Suprapubic skin (tissue), 4 donors: ENCODE results near the gene USP37. TPM values are rescaled to one million over a fixed set of nuclear protein-coding genes. Genes with fewer than 3 reads are reported as not detected.

Experiments
- DNase-seq, 2 donors: peaks; one replicate each; pipeline ENCODE4 v3.0.0-alpha.2; 2019; ENCODE audit warnings: low spot score in 2 of 2
- H3K27ac ChIP-seq: fragments of 200-600 bp; sonication (generic); one replicate; pipeline ENCODE4 v1.5.1; 2019
- H3K27me3 ChIP-seq: fragments of 200-600 bp; sonication (generic); one replicate; pipeline ENCODE4 v1.5.1; 2019
- H3K36me3 ChIP-seq: fragments of 200-600 bp; sonication (generic); one replicate; pipeline ENCODE4 v1.5.1; 2019
- H3K4me1 ChIP-seq: fragments of 200-600 bp; sonication (generic); one replicate; pipeline ENCODE4 v1.5.1; 2019
- H3K4me3 ChIP-seq: fragments of 200-600 bp; sonication (generic); one replicate; pipeline ENCODE4 v1.5.1; 2019; ENCODE audit warnings: mild to moderate bottlenecking
- H3K9me3 ChIP-seq: fragments of 200-600 bp; sonication (generic); one replicate; pipeline ENCODE4 v1.5.1; 2019
- EP300 ChIP-seq: sonication (generic); formaldehyde crosslinking; IDR thresholded peaks from one replicate; pipeline ENCODE4 v1.6.1; 2017; ENCODE audit warnings: antibody characterized with exemption
- POLR2A ChIP-seq, 2 donors: fragments of 450-650 bp; IDR thresholded peaks; one replicate each; pipeline ENCODE4 v1.6.1; 2017; ENCODE audit warnings: antibody characterized with exemption in 2 of 2, mild to moderate bottlenecking in 2 of 2, moderate library complexity in 2 of 2
- POLR2AphosphoS5 ChIP-seq, 3 donors: sonication (generic); formaldehyde crosslinking; IDR thresholded peaks; one replicate each; pipeline ENCODE4 v1.6.1; 2017; ENCODE audit warnings: antibody characterized with exemption in 3 of 3
- WGBS: methylation state at CpG from one replicate; pipeline ENCODE4 v1.1.5; 2018; 5-methylcytosine and 5-hydroxymethylcytosine counted together
- total RNA-seq, 4 donors: library from RNA; depleted of rRNA; stranded (reverse); fragments of >200 nt; gene quantifications; one replicate each; pipeline ENCODE4 v1.1.0, GENCODE V29; 2016
- TF ChIP-seq, protein P1 (sequence below), 2 donors: fragments of 200-600 bp in 1 of 2; fragments of 450-650 bp in 1 of 2; sonication (generic) in 1 of 2; IDR thresholded peaks; one replicate each; pipeline ENCODE4 v1.5.1; 2016 to 2019; ENCODE audit warnings: antibody characterized with exemption in 2 of 2, mild to moderate bottlenecking in 1 of 2, moderate library complexity in 1 of 2

USP37 gene
- total RNA-seq, 4 donors from 2014 or later: 10.2 to 25.9 (median 20.5) TPM

GRCh38 chr2:218405746-218406208, 162.4 kb downstream of the USP37 start:
- H3K36me3 ChIP-seq: peaks cover 32% of the 10 kb centered on the region
- H3K9me3 ChIP-seq: no peaks in the 10 kb centered on the region
- H3K4me1 ChIP-seq: peaks cover 68% of the 10 kb centered on the region
- peak overlapping the region; percentile 76 for H3K27ac ChIP-seq
- 6% methylated on average over 7 of the region's 15 CpGs for WGBS
- peak overlapping the region; percentile 47 for H3K4me3 ChIP-seq
- DNase-seq: peak in 1 of 2 donors; percentile 75
- TF ChIP-seq EP300: no peak
- TF ChIP-seq, protein P1, sequence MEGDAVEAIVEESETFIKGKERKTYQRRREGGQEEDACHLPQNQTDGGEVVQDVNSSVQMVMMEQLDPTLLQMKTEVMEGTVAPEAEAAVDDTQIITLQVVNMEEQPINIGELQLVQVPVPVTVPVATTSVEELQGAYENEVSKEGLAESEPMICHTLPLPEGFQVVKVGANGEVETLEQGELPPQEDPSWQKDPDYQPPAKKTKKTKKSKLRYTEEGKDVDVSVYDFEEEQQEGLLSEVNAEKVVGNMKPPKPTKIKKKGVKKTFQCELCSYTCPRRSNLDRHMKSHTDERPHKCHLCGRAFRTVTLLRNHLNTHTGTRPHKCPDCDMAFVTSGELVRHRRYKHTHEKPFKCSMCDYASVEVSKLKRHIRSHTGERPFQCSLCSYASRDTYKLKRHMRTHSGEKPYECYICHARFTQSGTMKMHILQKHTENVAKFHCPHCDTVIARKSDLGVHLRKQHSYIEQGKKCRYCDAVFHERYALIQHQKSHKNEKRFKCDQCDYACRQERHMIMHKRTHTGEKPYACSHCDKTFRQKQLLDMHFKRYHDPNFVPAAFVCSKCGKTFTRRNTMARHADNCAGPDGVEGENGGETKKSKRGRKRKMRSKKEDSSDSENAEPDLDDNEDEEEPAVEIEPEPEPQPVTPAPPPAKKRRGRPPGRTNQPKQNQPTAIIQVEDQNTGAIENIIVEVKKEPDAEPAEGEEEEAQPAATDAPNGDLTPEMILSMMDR (IDR thresholded peaks at IDR 0.05): no peak
- no peak for TF ChIP-seq POLR2A (IDR thresholded peaks at IDR 0.05)
- peak in 1 of 3 donors; percentile 28 for TF ChIP-seq POLR2AphosphoS5 (IDR thresholded peaks at IDR 0.05)
- H3K27me3 ChIP-seq: no peaks in the 10 kb centered on the region

- H3K4me1 ChIP-seq: peaks cover 69% of the 10 kb centered on the region
- WGBS: 57% methylated on average over 6 of the region's 8 CpGs
- DNase-seq: peak in 1 of 2 donors; percentile 70
- H3K4me3 ChIP-seq: peak overlapping the region; percentile 47
- TF ChIP-seq POLR2AphosphoS5 (IDR thresholded peaks at IDR 0.05) (no peak), POLR2A (IDR thresholded peaks at IDR 0.05) (no peak)
- TF ChIP-seq, protein P1 (IDR thresholded peaks at IDR 0.05): no peak
- peak overlapping the region; percentile 76 for H3K27ac ChIP-seq
- no peaks in the 10 kb centered on the region for H3K27me3 ChIP-seq
- H3K9me3 ChIP-seq: no peaks in the 10 kb centered on the region
- peaks cover 32% of the 10 kb centered on the region for H3K36me3 ChIP-seq
These were observed 162.9 kb downstream of the USP37 start for GRCh38 chr2:218405086-218405745.

DNA sequence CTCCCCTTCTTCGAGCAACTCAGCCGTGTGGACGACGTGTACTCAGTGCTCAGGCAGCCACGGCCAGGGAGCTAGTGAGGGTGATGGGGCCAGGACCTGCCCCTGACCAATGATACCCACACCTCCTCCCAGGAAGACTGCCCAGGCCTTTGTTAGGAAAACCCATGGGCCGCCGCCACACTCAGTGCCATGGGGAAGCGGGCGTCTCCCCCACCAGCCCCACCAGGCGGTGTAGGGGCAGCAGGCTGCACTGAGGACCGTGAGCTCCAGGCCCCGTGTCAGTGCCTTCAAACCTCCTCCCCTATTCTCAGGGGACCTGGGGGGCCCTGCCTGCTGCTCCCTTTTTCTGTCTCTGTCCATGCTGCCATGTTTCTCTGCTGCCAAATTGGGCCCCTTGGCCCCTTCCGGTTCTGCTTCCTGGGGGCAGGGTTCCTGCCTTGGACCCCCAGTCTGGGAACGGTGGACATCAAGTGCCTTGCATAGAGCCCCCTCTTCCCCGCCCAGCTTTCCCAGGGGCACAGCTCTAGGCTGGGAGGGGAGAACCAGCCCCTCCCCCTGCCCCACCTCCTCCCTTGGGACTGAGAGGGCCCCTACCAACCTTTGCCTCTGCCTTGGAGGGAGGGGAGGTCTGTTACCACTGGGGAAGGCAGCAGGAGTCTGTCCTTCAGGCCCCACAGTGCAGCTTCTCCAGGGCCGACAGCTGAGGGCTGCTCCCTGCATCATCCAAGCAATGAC, 163.6 kb downstream of the USP37 start:
- no peak for DNase-seq
- peaks cover 69% of the 10 kb centered on the region for H3K4me1 ChIP-seq
- no peak overlapping the region for H3K4me3 ChIP-seq
- no peaks in the 10 kb centered on the region for H3K9me3 ChIP-seq
- no peaks in the 10 kb centered on the region for H3K27me3 ChIP-seq
- peaks cover 32% of the 10 kb centered on the region for H3K36me3 ChIP-seq
- peak overlapping the region; percentile 76 for H3K27ac ChIP-seq
- TF ChIP-seq POLR2A (IDR thresholded peaks at IDR 0.05) (no peak), POLR2AphosphoS5 (IDR thresholded peaks at IDR 0.05) (no peak), EP300 (no peak)
- TF ChIP-seq, protein P1 (IDR thresholded peaks at IDR 0.05): no peak
- 51% methylated on average over 9 of the region's 16 CpGs for WGBS

DNA sequence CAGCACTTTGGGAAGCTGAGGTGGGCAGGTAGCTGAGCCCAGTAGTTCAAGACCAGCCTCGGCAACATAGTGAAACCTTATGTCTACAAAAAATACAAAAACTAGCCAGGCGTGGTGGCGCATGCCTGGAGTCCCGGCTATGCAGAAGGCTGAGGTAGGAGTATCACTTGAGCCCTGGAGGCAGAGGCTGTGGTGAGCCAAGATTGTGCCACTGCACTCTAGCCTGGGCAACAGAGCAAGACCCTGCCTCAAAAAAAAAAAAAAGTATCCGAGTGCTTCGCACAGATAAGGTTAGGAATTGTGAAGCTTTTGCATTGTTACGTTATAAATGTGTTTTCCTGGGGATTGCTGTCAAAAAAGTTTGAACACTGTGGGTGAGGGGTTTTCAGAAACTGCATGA, 164.3 kb downstream of the USP37 start:
- TF ChIP-seq POLR2AphosphoS5 (IDR thresholded peaks at IDR 0.05) (no peak), EP300 (no peak), POLR2A (IDR thresholded peaks at IDR 0.05) (no peak)
- TF ChIP-seq, protein P1 (IDR thresholded peaks at IDR 0.05): no peak
- H3K9me3 ChIP-seq: no peaks in the 10 kb centered on the region
- H3K36me3 ChIP-seq: peaks cover 32% of the 10 kb centered on the region
- DNase-seq: no peak
- no peak overlapping the region for H3K4me3 ChIP-seq
- H3K27me3 ChIP-seq: no peaks in the 10 kb centered on the region
- no peak overlapping the region for H3K27ac ChIP-seq
- peaks cover 76% of the 10 kb centered on the region for H3K4me1 ChIP-seq
- WGBS: 58% methylated on average over 7 of the region's 7 CpGs

DNA sequence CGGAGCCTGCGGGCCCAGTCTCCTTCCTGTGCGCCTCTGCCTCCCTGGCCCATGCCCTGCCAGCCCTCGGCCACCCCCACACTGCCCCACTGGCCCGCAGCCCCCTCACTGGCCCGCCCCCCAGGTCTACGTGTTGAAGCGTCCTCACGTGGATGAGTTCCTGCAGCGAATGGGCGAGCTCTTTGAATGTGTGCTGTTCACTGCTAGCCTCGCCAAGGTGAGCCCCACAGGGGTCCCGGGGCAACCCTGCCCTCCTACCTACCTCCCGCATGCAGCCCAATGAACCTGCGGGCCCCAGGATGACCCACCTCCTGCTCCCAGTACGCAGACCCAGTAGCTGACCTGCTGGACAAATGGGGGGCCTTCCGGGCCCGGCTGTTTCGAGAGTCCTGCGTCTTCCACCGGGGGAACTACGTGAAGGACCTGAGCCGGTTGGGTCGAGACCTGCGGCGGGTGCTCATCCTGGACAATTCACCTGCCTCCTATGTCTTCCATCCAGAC, 165.2 kb downstream of the USP37 start:
- Histone ChIP-seq H3K36me3 (peaks cover 32% of the 10 kb centered on the region), H3K4me1 (peaks cover 84% of the 10 kb centered on the region), H3K9me3 (no peaks in the 10 kb centered on the region), H3K27ac (no peak overlapping the region), H3K4me3 (no peak overlapping the region), H3K27me3 (no peaks in the 10 kb centered on the region)
- no peak for TF ChIP-seq EP300
- TF ChIP-seq, protein P1 (IDR thresholded peaks at IDR 0.05): no peak
- no peak for TF ChIP-seq POLR2AphosphoS5 (IDR thresholded peaks at IDR 0.05)
- TF ChIP-seq POLR2A (IDR thresholded peaks at IDR 0.05): no peak
- DNase-seq: peak in 1 of 2 donors; percentile 71
- 77% methylated on average over 17 of the region's 26 CpGs for WGBS
